CD14-positive monocyte (primary cell): ENCODE data around the gene MRPS34. TPM values are rescaled to one million over a fixed set of nuclear protein-coding genes. Genes with fewer than 3 reads are reported as not detected.

Source experiments
- DNase-seq, 3 donors: peaks; one replicate each; pipeline ENCODE4 v3.0.0-alpha.2; 2011 to 2022
- H2AFZ ChIP-seq: 2 replicates; pipeline ENCODE4 v1.6.0; 2012; ENCODE audit warnings: mild to moderate bottlenecking, low read depth, low read length, inconsistent platforms; ENCODE audit not compliant: insufficient read depth, poor library complexity, severe bottlenecking
- H3K27ac ChIP-seq, 2 donors: 1 replicate in 1 of 2; 2 replicates in 1 of 2; pipeline ENCODE4 v1.5.1; 2012 to 2013; ENCODE audit warnings: low read length in 2 of 2, control low read depth in 1 of 2, inconsistent platforms in 1 of 2, low read depth in 1 of 2, mild to moderate bottlenecking in 1 of 2
- H3K27me3 ChIP-seq, 2 donors: one replicate each; pipeline versions ENCODE4 v1.6.0 to v1.6.1; 2011 to 2013; ENCODE audit warnings: low read length in 2 of 2; ENCODE audit not compliant: control insufficient read depth in 2 of 2, insufficient read depth in 2 of 2
- H3K36me3 ChIP-seq, 2 donors: replicated peaks in 1 of 2; 1 replicate in 1 of 2; 2 replicates in 1 of 2; pipeline versions ENCODE4 v1.5.1 to v1.6.1; 2012 to 2013; ENCODE audit warnings: low read length in 2 of 2, control low read depth in 1 of 2, inconsistent platforms in 1 of 2, mild to moderate bottlenecking in 1 of 2; ENCODE audit not compliant: insufficient read depth in 2 of 2, control insufficient read depth in 1 of 2
- H3K4me1 ChIP-seq, 2 donors: 1 replicate in 1 of 2; 2 replicates in 1 of 2; pipeline versions ENCODE4 v1.5.1 to v1.6.1; 2012 to 2013; ENCODE audit warnings: low read length in 2 of 2, control low read depth in 1 of 2, inconsistent platforms in 1 of 2, mild to moderate bottlenecking in 1 of 2, moderate library complexity in 1 of 2; ENCODE audit not compliant: insufficient read depth in 2 of 2, control insufficient read depth in 1 of 2
- H3K4me2 ChIP-seq: replicated peaks from 2 replicates; pipeline ENCODE3; 2012; ENCODE audit warnings: low read length, moderate library complexity, mild to moderate bottlenecking; ENCODE audit not compliant: poor library complexity, severe bottlenecking; ENCODE audit errors: extremely low read depth
- H3K4me3 ChIP-seq, 3 experiments: fragments of 200-600 bp in 1 of 3; sonication (generic) in 1 of 3; replicated peaks in 1 of 3; 1 replicate in 2 of 3; 2 replicates in 1 of 3; pipeline ENCODE4 v1.5.1; 2011 to 2013; ENCODE audit warnings: low read length in 3 of 3, mild to moderate bottlenecking in 3 of 3, control low read depth in 2 of 3, low read depth in 2 of 3, inconsistent platforms in 1 of 3, moderate library complexity in 1 of 3
- H3K79me2 ChIP-seq: 2 replicates; pipeline ENCODE4 v1.6.0; 2012; ENCODE audit warnings: mild to moderate bottlenecking, control low read depth, inconsistent platforms, low read length, moderate library complexity; ENCODE audit not compliant: insufficient read depth
- H3K9ac ChIP-seq: 2 replicates; pipeline ENCODE4 v1.6.0; 2017; ENCODE audit warnings: low read length, mild to moderate bottlenecking; ENCODE audit not compliant: insufficient read depth, poor library complexity, severe bottlenecking
- H3K9me3 ChIP-seq, 2 donors: replicated peaks in 1 of 2; 1 replicate in 1 of 2; 2 replicates in 1 of 2; pipeline versions ENCODE4 v1.5.1 to v1.6.1; 2012 to 2013; ENCODE audit warnings: low read length in 2 of 2, control low read depth in 1 of 2; ENCODE audit not compliant: control insufficient read depth in 1 of 2, insufficient read depth in 1 of 2
- H4K20me1 ChIP-seq: 2 replicates; pipeline ENCODE4 v1.6.0; 2012; ENCODE audit warnings: mild to moderate bottlenecking, low read length, control low read depth, moderate library complexity; ENCODE audit not compliant: insufficient read depth
- H3K27ac Mint-ChIP-seq, 7 donors: one replicate each; pipeline ENCODE4 v1.8.0; 2020; ENCODE audit warnings: mild to moderate bottlenecking in 7 of 7, mixed read lengths in 7 of 7, moderate library complexity in 6 of 7, inconsistent platforms in 2 of 7
- H3K27me3 Mint-ChIP-seq, 3 donors: one replicate each; pipeline ENCODE4 v1.8.0; 2021 to 2022; ENCODE audit warnings: low read depth in 3 of 3, mild to moderate bottlenecking in 3 of 3, mixed read lengths in 3 of 3, moderate library complexity in 3 of 3, inconsistent platforms in 1 of 3
- H3K36me3 Mint-ChIP-seq, 2 donors: one replicate each; pipeline ENCODE4 v1.8.0; 2020; ENCODE audit warnings: mixed read lengths in 2 of 2, inconsistent platforms in 1 of 2, mild to moderate bottlenecking in 1 of 2
- H3K4me1 Mint-ChIP-seq: one replicate; pipeline ENCODE4 v1.8.0; 2020; ENCODE audit warnings: mild to moderate bottlenecking, mixed read lengths
- H3K4me3 Mint-ChIP-seq, 2 donors: one replicate each; pipeline ENCODE4 v1.8.0; 2020; ENCODE audit warnings: mild to moderate bottlenecking in 2 of 2, mixed read lengths in 2 of 2, moderate library complexity in 1 of 2
- H3K9me3 Mint-ChIP-seq, 7 donors: one replicate each; pipeline ENCODE4 v1.8.0; 2020 to 2022; ENCODE audit warnings: mixed read lengths in 7 of 7, mild to moderate bottlenecking in 6 of 7, moderate library complexity in 6 of 7, inconsistent platforms in 2 of 7
- CTCF ChIP-seq: fragments of 200-600 bp; IDR thresholded peaks from one replicate; pipeline ENCODE4 v1.8.0; 2022; ENCODE audit warnings: antibody characterized with exemption, mild to moderate bottlenecking
- WGBS: methylation state at CpG from one replicate; pipeline ENCODE4 v1.1.5; 2013; ENCODE audit warnings: missing lambda C conversion rate; ENCODE audit not compliant: insufficient coverage; 5-methylcytosine and 5-hydroxymethylcytosine counted together
- intact Hi-C, 2 donors: fragments of 100-400 bp; cut with micrococcal nuclease; formaldehyde crosslinking; loops; one replicate each; pipeline versions ENCODE4 v1.15.0 to v1.15.1; 2023
- polyA plus RNA-seq, 3 donors: library from polyadenylated mRNA; depleted of rRNA in 1 of 3; unstranded in 2 of 3; stranded (reverse) in 1 of 3; fragments of 300-500 nt in 2 of 3; fragments of >200 nt in 1 of 3; fragmentation: Illumina TruSeq in 2 of 3; gene quantifications; 1 replicate in 2 of 3; 2 replicates in 1 of 3; pipeline ENCODE4 v1.2.3, GENCODE V29; 2012 to 2021

MRPS34 gene
- polyA plus RNA-seq, 3 donors: 34.5 to 137 (median 109) TPM

- Histone ChIP-seq H3K4me2 (no peak overlapping the region), H3K36me3 (peaks cover 39% of the 10 kb centered on the region in 2 donors), H4K20me1 (peaks cover 85% of the 10 kb centered on the region), H3K9me3 (no peaks in the 10 kb centered on the region), H3K79me2 (peaks cover 50% of the 10 kb centered on the region), H3K27ac (no peak overlapping the region), H2AFZ (no peak overlapping the region), H3K9ac (no peak overlapping the region), H3K4me3 (no peak overlapping the region), H3K4me1 (peaks cover 29 to 42% of the 10 kb centered on the region in 2 donors), H3K27me3 (no peaks in the 10 kb centered on the region)
- H3K27ac Mint-ChIP-seq: no peak overlapping the region
- H3K27me3 Mint-ChIP-seq: no peaks in the 10 kb centered on the region
- no peak overlapping the region for H3K4me3 Mint-ChIP-seq
- H3K36me3 Mint-ChIP-seq: peaks cover 5 to 43% of the 10 kb centered on the region in 2 donors
- no peak for DNase-seq
- intact Hi-C loops: loop anchor here (10.0 kb wide), 3 partner anchors 74 to 304 kb away; partner anchors contain the start of genes CLCN7 (in 1 of the 2) and MAPK8IP3 (in 1 of the 2)
- 92% methylated on average over 32 of the region's 34 CpGs for WGBS
- peaks cover 30% of the 10 kb centered on the region for H3K4me1 Mint-ChIP-seq
- no peaks in the 10 kb centered on the region for H3K9me3 Mint-ChIP-seq
- TF ChIP-seq CTCF: no peak
Measured at GRCh38 chr16:1778200-1779179, 5.6 kb upstream of the MRPS34 start.

- DNase-seq: no peak
- 91% methylated on average over 36 of the region's 36 CpGs for WGBS
- H3K4me1 Mint-ChIP-seq: peaks cover 26% of the 10 kb centered on the region
Measured at GRCh38 chr16:1777375-1778199, 4.7 kb upstream of the MRPS34 start.

More at GRCh38 chr16:1777375-1778199, 4.7 kb upstream of the MRPS34 start:
- peaks cover 88% of the 10 kb centered on the region for H4K20me1 ChIP-seq
- H3K9me3 Mint-ChIP-seq: no peaks in the 10 kb centered on the region
- no peaks in the 10 kb centered on the region for H3K27me3 Mint-ChIP-seq
- H3K27me3 ChIP-seq: no peaks in the 10 kb centered on the region
- no peak overlapping the region for H2AFZ ChIP-seq
- H3K9me3 ChIP-seq: no peaks in the 10 kb centered on the region
- H3K9ac ChIP-seq: no peak overlapping the region
- no peak overlapping the region for H3K4me3 Mint-ChIP-seq
- no peak overlapping the region for H3K27ac Mint-ChIP-seq
- intact Hi-C loops: loop anchor here (10.0 kb wide), 3 partner anchors 73 to 303 kb away; partner anchors contain the start of genes CLCN7 (in 1 of the 2) and MAPK8IP3 (in 1 of the 2)
- peaks cover 5 to 43% of the 10 kb centered on the region in 2 donors for H3K36me3 Mint-ChIP-seq
- peaks cover 51% of the 10 kb centered on the region for H3K79me2 ChIP-seq
- H3K4me1 ChIP-seq: peaks cover 25 to 41% of the 10 kb centered on the region in 2 donors
- no peak overlapping the region for H3K4me3 ChIP-seq
- TF ChIP-seq CTCF: no peak
- H3K36me3 ChIP-seq: peaks cover 39% of the 10 kb centered on the region in 2 donors
- H3K4me2 ChIP-seq: no peak overlapping the region
- no peak overlapping the region for H3K27ac ChIP-seq
